A549 (cell line): ENCODE results near the gene IREB2. TPM values are rescaled to one million over a fixed set of nuclear protein-coding genes. Genes with fewer than 3 reads are reported as not detected.

Experiments used
- ATAC-seq, 2 experiments: fragments of 200-7000 bp in 1 of 2; fragments of >200 bp in 1 of 2; cut with Nextera tagmentation in 1 of 2; cut with Tn5 transposase in 1 of 2; 3 replicates each; pipeline versions ENCODE4 v1.8.0 to v1.9.1; 2018 to 2020; ENCODE audit warnings: mild to moderate bottlenecking in 1 of 2, moderate library complexity in 1 of 2
- CTCF ChIA-PET: fragments of 300-600 bp; sonication (Branson Sonifier 250); formaldehyde crosslinking; extraction: SDS; loops from one replicate; lab custom pipeline; 2021; ENCODE audit warnings: antibody characterized with exemption, inconsistent platforms; lab: Yijun Ruan, JAX
- POLR2A ChIA-PET: fragments of 350-600 bp; formaldehyde crosslinking; extraction: SDS; loops from one replicate; lab custom pipeline; 2021; ENCODE audit warnings: antibody characterized with exemption, inconsistent platforms; lab: Yijun Ruan, JAX
- DNase-seq, 2 experiments: peaks; one replicate each; pipeline versions ENCODE4 v3.0.0 to v3.0.0-alpha.2; 2011 to 2016; ENCODE audit warnings: low read depth in 1 of 2, low spot score in 1 of 2
- FAIRE-seq: peaks from 2 replicates; lab custom pipeline; 2011; peaks lifted over from hg19 to GRCh38; lab: Jason Lieb, UNC
- H3K27ac ChIP-seq, 2 experiments: fragments of >200 bp; sonication (Bioruptor Twin); formaldehyde crosslinking; 3 replicates each; pipeline ENCODE4 v1.5.1; 2016 to 2017
- H3K4me1 ChIP-seq: fragments of >200 bp; sonication (Bioruptor Twin); formaldehyde crosslinking; 3 replicates; pipeline ENCODE4 v1.6.1; 2016
- H3K4me2 ChIP-seq: fragments of >200 bp; sonication (Bioruptor Twin); formaldehyde crosslinking; 3 replicates; pipeline ENCODE4 v1.6.1; 2016
- H3K4me3 ChIP-seq: fragments of >200 bp; sonication (Bioruptor Twin); formaldehyde crosslinking; 3 replicates; pipeline ENCODE4 v1.5.1; 2016
- H3K9me3 ChIP-seq: fragments of >200 bp; sonication (Bioruptor Twin); formaldehyde crosslinking; 3 replicates; pipeline ENCODE4 v1.6.1; 2016
- BHLHE40 ChIP-seq: IDR thresholded peaks from 2 replicates; pipeline ENCODE4 v1.6.1; 2012; ENCODE audit warnings: low read depth, low read length, inconsistent platforms
- CHD2 ChIP-seq: fragments of 150-350 bp; IDR thresholded peaks from 2 replicates; pipeline ENCODE4 v1.6.1; 2014; ENCODE audit warnings: low read length; ENCODE audit not compliant: partially characterized antibody
- E2F6 ChIP-seq: IDR thresholded peaks from 2 replicates; pipeline ENCODE4 v1.6.1; 2012; ENCODE audit warnings: low read depth, borderline replicate concordance
- EHMT2 ChIP-seq: fragments of 200-600 bp; sonication (generic); IDR thresholded peaks from 2 replicates; pipeline ENCODE4 v1.6.1; 2016; ENCODE audit warnings: antibody characterized with exemption, low read depth, mild to moderate bottlenecking, moderate library complexity
- ESRRA ChIP-seq: fragments of 150-350 bp; IDR thresholded peaks from 2 replicates; pipeline ENCODE4 v1.6.1; 2014; ENCODE audit warnings: mild to moderate bottlenecking, low read length, borderline replicate concordance
- GATA3 ChIP-seq: IDR thresholded peaks from 2 replicates; pipeline ENCODE4 v1.6.1; 2012; ENCODE audit warnings: borderline replicate concordance
- HDAC2 ChIP-seq: fragments of 200-600 bp; sonication (generic); IDR thresholded peaks from 2 replicates; pipeline ENCODE4 v1.6.1; 2016
- HEYL ChIP-seq: fragments of 250-450 bp; sonication (Bioruptor Pico); IDR thresholded peaks from 2 replicates; pipeline ENCODE4 v1.8.0; 2021; ENCODE audit warnings: mild to moderate bottlenecking, moderate library complexity
- HOXA7 ChIP-seq: fragments of 250-450 bp; sonication (Bioruptor Pico); IDR thresholded peaks from 2 replicates; pipeline ENCODE4 v1.5.0; 2020; ENCODE audit warnings: mild to moderate bottlenecking, moderate library complexity
- HOXB13 ChIP-seq: fragments of 250-450 bp; sonication (Bioruptor Pico); IDR thresholded peaks from 2 replicates; pipeline ENCODE4 v1.5.0; 2020; ENCODE audit warnings: low read depth, mild to moderate bottlenecking, moderate library complexity
- HOXB5 ChIP-seq: fragments of 250-450 bp; sonication (Bioruptor Pico); IDR thresholded peaks from 2 replicates; pipeline ENCODE4 v1.5.0; 2020; ENCODE audit warnings: mild to moderate bottlenecking, moderate library complexity
- JUNB ChIP-seq: fragments of >200 bp; sonication (Bioruptor Twin); formaldehyde crosslinking; IDR thresholded peaks from 2 replicates; pipeline ENCODE4 v1.6.1; 2016
- MYC ChIP-seq: IDR thresholded peaks from 2 replicates; pipeline ENCODE4 v1.6.1; 2012; ENCODE audit warnings: mild to moderate bottlenecking, inconsistent platforms, low read length, improper control_type of control experiment, borderline replicate concordance
- NFE2L2 ChIP-seq: fragments of 150-350 bp; conservative IDR thresholded peaks from 2 replicates; pipeline ENCODE4 v1.6.1; 2014; ENCODE audit warnings: low read length
- NPAS2 ChIP-seq: fragments of 250-450 bp; sonication (Bioruptor Pico); IDR thresholded peaks from 2 replicates; pipeline ENCODE4 v1.8.0; 2022; ENCODE audit warnings: mild to moderate bottlenecking, moderate library complexity, borderline replicate concordance
- NR3C1 ChIP-seq: fragments of >200 bp; sonication (Bioruptor Twin); formaldehyde crosslinking; IDR thresholded peaks from 3 replicates; pipeline ENCODE4 v1.6.1; 2017
- PBX3 ChIP-seq: IDR thresholded peaks from 2 replicates; pipeline ENCODE4 v1.6.1; 2012
- POLR2AphosphoS2 ChIP-seq: conservative IDR thresholded peaks from 2 replicates; pipeline ENCODE4 v1.6.1; 2012; ENCODE audit warnings: low read length, improper control_type of control experiment, inconsistent platforms
- RAD21 ChIP-seq, 2 experiments: fragments of >200 bp in 1 of 2; sonication (Bioruptor Twin) in 1 of 2; formaldehyde crosslinking in 1 of 2; IDR thresholded peaks in 1 of 2; conservative IDR thresholded peaks in 1 of 2; 2 replicates in 1 of 2; 3 replicates in 1 of 2; pipeline ENCODE4 v1.6.1; 2012 to 2018; ENCODE audit warnings: inconsistent platforms in 1 of 2
- RFX5 ChIP-seq: fragments of 450-650 bp; IDR thresholded peaks from 2 replicates; pipeline ENCODE4 v1.7.1; 2014; ENCODE audit warnings: antibody characterized with exemption, mild to moderate bottlenecking, moderate library complexity
- RNF2 ChIP-seq: fragments of 200-600 bp; sonication (generic); IDR thresholded peaks from 2 replicates; pipeline ENCODE4 v1.6.1; 2016; ENCODE audit warnings: low read depth, mild to moderate bottlenecking, antibody characterized with exemption, moderate library complexity, borderline replicate concordance
- SMC3 ChIP-seq: fragments of >200 bp; sonication (Bioruptor Twin); formaldehyde crosslinking; IDR thresholded peaks from 3 replicates; pipeline ENCODE4 v1.6.1; 2018; ENCODE audit warnings: inconsistent platforms
- TFCP2L1 ChIP-seq: fragments of 250-450 bp; sonication (Bioruptor Pico); IDR thresholded peaks from 2 replicates; pipeline ENCODE4 v1.5.0; 2021; ENCODE audit warnings: mild to moderate bottlenecking
- TP53 ChIP-seq: fragments of 250-450 bp; sonication (Bioruptor Pico); IDR thresholded peaks from 2 replicates; pipeline ENCODE4 v1.5.0; 2021; ENCODE audit warnings: mild to moderate bottlenecking, moderate library complexity
- USF2 ChIP-seq: fragments of 450-650 bp; IDR thresholded peaks from 2 replicates; pipeline ENCODE4 v1.6.1; 2014; ENCODE audit warnings: antibody characterized with exemption
- ZNF302 ChIP-seq: fragments of 250-450 bp; sonication (Bioruptor Pico); IDR thresholded peaks from 2 replicates; pipeline ENCODE4 v1.9.0; 2021; ENCODE audit warnings: inconsistent platforms, mild to moderate bottlenecking, moderate library complexity
- ZSCAN20 ChIP-seq: fragments of 250-450 bp; sonication (Bioruptor Pico); IDR thresholded peaks from 2 replicates; pipeline ENCODE4 v1.8.0; 2022; ENCODE audit warnings: mild to moderate bottlenecking, moderate library complexity
- WGBS: methylation state at CpG from one replicate; pipeline ENCODE4 v1.1.6; 2017; ENCODE audit errors: missing lambda C conversion rate; 5-methylcytosine and 5-hydroxymethylcytosine counted together
- polyA plus RNA-seq, 4 experiments: library from polyadenylated mRNA; depleted of rRNA in 3 of 4; stranded (reverse); fragments of >200 nt; fragmentation: RNase III in 1 of 4; extraction: RNeasy Plus Mini Kit Qiagen cat#74134 plus additional on column Dnase treatment in 1 of 4; gene quantifications; 2 replicates in 3 of 4; 3 replicates in 1 of 4; pipeline ENCODE4 v1.2.3, GENCODE V29; 2011 to 2017
- TF ChIP-seq, protein P1 (sequence below): fragments of >200 bp; sonication (Bioruptor Twin); formaldehyde crosslinking; IDR thresholded peaks from 3 replicates; pipeline ENCODE4 v1.6.1; 2016

Gene IREB2
- polyA plus RNA-seq, 2 of the 4 experiments (the other 2 are of a cell fraction), result 37.3 to 78.1 TPM

- H3K4me1 ChIP-seq, result no peaks in the 10 kb centered on the region
- 74% methylated on average over 12 of the region's 12 CpGs for WGBS
- no peak overlapping the region for H3K27ac ChIP-seq
- TF ChIP-seq ZSCAN20 (no peak), GATA3 (no peak), EHMT2 (no peak), TFCP2L1 (CRISPR knock-in tag) (no peak), ZNF302 (CRISPR knock-in tag) (no peak), SMC3 (no peak), RNF2 (no peak), RAD21 (conservative IDR thresholded peaks at IDR 0.05 in 1 of 2, IDR thresholded peaks at IDR 0.05 in 1 of 2) (no peak), JUNB (no peak), HEYL (no peak), MYC (no peak), HOXB13 (CRISPR knock-in tag) (no peak), USF2 (no peak), E2F6 (no peak), NPAS2 (CRISPR knock-in tag) (no peak)
- no peak overlapping the region for H3K4me3 ChIP-seq
- no peaks in the 10 kb centered on the region for H3K9me3 ChIP-seq
- no peak for FAIRE-seq
- ChIA-PET POLR2A (no interaction called here), CTCF (interaction anchor here (0.6 to 6.1 kb wide), 6 partner anchors 8 to 80 kb away, joined by 3 to 36 read pairs (median 4); no protein-coding TSS in a partner anchor)
- no peak overlapping the region for H3K4me2 ChIP-seq
- ATAC-seq, result no peak
- DNase-seq, result no peak
Observed at GRCh38 chr15:78388865-78389264, 49.2 kb upstream of the IREB2 start.

DNA sequence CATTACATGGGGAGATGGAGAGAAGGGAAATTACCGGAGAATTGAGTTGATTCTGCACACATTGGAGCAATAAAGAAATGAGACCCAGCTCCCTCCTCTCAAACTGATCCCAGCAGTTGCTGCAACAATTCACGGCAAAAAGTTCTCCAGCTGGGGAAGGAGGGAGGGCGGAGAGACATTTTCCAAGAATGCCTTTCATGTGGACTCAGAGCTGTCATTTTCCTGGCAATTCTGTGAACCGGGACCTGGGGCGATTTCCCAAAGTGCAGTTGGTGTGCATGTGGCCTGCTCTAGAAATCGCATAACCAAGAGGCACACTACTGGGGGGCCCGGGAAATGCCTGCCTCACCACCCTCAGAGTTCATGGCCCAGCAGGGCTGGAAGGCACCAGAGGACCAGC, 48.7 kb upstream of the IREB2 start:
- FAIRE-seq, result no peak
- POLR2A ChIA-PET, result no interaction called here
- TF ChIP-seq CHD2 (no peak), TP53 (CRISPR knock-in tag) (no peak), NR3C1 (no peak), MYC (no peak), POLR2AphosphoS2 (no peak), HDAC2 (no peak), NFE2L2 (no peak), HOXA7 (CRISPR knock-in tag) (no peak), NPAS2 (CRISPR knock-in tag) (no peak), RFX5 (no peak), BHLHE40 (no peak), JUNB (no peak), HOXB5 (no peak), PBX3 (no peak), ESRRA (no peak)
- TF ChIP-seq, protein P1, sequence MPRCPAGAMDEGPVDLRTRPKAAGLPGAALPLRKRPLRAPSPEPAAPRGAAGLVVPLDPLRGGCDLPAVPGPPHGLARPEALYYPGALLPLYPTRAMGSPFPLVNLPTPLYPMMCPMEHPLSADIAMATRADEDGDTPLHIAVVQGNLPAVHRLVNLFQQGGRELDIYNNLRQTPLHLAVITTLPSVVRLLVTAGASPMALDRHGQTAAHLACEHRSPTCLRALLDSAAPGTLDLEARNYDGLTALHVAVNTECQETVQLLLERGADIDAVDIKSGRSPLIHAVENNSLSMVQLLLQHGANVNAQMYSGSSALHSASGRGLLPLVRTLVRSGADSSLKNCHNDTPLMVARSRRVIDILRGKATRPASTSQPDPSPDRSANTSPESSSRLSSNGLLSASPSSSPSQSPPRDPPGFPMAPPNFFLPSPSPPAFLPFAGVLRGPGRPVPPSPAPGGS, result no peak
- H3K4me1 ChIP-seq, result no peaks in the 10 kb centered on the region
- no peak for ATAC-seq
- H3K4me3 ChIP-seq, result no peak overlapping the region
- 49% methylated on average over 6 of the region's 7 CpGs for WGBS
- H3K9me3 ChIP-seq, result no peaks in the 10 kb centered on the region
- CTCF ChIA-PET, result interaction anchor here (0.8 to 6.1 kb wide), 5 partner anchors 8 to 80 kb away, joined by 3 to 36 read pairs (median 5); no protein-coding TSS in a partner anchor
- no peak overlapping the region for H3K4me2 ChIP-seq
- H3K27ac ChIP-seq, result no peak overlapping the region
- DNase-seq, result no peak
